Spleen (tissue), 11 donors: ENCODE measurements around the gene TAF1L. TPM values are rescaled to one million over a fixed set of nuclear protein-coding genes. Genes with fewer than 3 reads are reported as not detected.
A peak's percentile ranks its signal among the peaks of the same experiment; 100 is the strongest.
"Not testable (repeated sequence)": the region's sequence is repeated elsewhere in the genome, so short reads cannot be mapped to it uniquely, and the experiment has no call there.

Experiments used
- DNase-seq: peaks from one replicate; pipeline ENCODE4 v3.0.0-alpha.2; 2020
- H3K27ac ChIP-seq, 8 donors: fragments of 200-600 bp; sonication (generic) in 7 of 8; 1 replicate in 4 of 8; 2 replicates in 4 of 8; pipeline versions ENCODE4 v1.5.0 to v1.8.0; 2016 to 2021; ENCODE audit warnings: inconsistent platforms in 4 of 8, mild to moderate bottlenecking in 4 of 8, moderate library complexity in 1 of 8
- H3K27me3 ChIP-seq, 7 donors: fragments of 200-600 bp; sonication (generic) in 6 of 7; replicated peaks in 1 of 7; 1 replicate in 4 of 7; 2 replicates in 3 of 7; pipeline versions ENCODE4 v1.5.0 to v1.8.0; 2016 to 2021; ENCODE audit warnings: inconsistent platforms in 3 of 7, mild to moderate bottlenecking in 1 of 7
- H3K36me3 ChIP-seq, 6 donors: fragments of 200-600 bp; sonication (generic) in 5 of 6; 1 replicate in 4 of 6; 2 replicates in 2 of 6; pipeline versions ENCODE4 v1.5.0 to v1.8.0; 2016 to 2021; ENCODE audit warnings: inconsistent platforms in 2 of 6
- H3K4me1 ChIP-seq, 6 donors: fragments of 200-600 bp; sonication (generic) in 5 of 6; 1 replicate in 3 of 6; 2 replicates in 3 of 6; pipeline versions ENCODE4 v1.5.0 to v1.8.0; 2016 to 2021; ENCODE audit warnings: inconsistent platforms in 3 of 6
- H3K4me3 ChIP-seq, 8 donors: fragments of 200-600 bp; sonication (generic) in 7 of 8; 1 replicate in 4 of 8; 2 replicates in 4 of 8; pipeline versions ENCODE4 v1.5.0 to v1.8.0; 2016 to 2021; ENCODE audit warnings: inconsistent platforms in 4 of 8, mild to moderate bottlenecking in 4 of 8, moderate library complexity in 2 of 8
- H3K9me3 ChIP-seq, 8 donors: fragments of 200-600 bp; sonication (generic) in 7 of 8; 1 replicate in 4 of 8; 2 replicates in 4 of 8; pipeline versions ENCODE4 v1.5.0 to v1.8.0; 2016 to 2021; ENCODE audit warnings: inconsistent platforms in 4 of 8
- CTCF ChIP-seq, 11 experiments: fragments of 200-600 bp in 7 of 11; fragments of 450-650 bp in 4 of 11; sonication (generic) in 4 of 11; IDR thresholded peaks in 8 of 11; conservative IDR thresholded peaks in 3 of 11; 1 replicate in 7 of 11; 2 replicates in 4 of 11; pipeline versions ENCODE4 v1.4.0 to v1.8.0; 2016 to 2021; ENCODE audit warnings: antibody characterized with exemption in 11 of 11, inconsistent platforms in 4 of 11, mild to moderate bottlenecking in 1 of 11
- POLR2A ChIP-seq, 3 donors: fragments of 450-650 bp; IDR thresholded peaks; one replicate each; pipeline ENCODE4 v1.5.1; 2017; ENCODE audit warnings: antibody characterized with exemption in 3 of 3, mild to moderate bottlenecking in 1 of 3
- POLR2AphosphoS5 ChIP-seq, 3 donors: sonication (generic); formaldehyde crosslinking; IDR thresholded peaks; one replicate each; pipeline ENCODE4 v1.5.1; 2017; ENCODE audit warnings: antibody characterized with exemption in 3 of 3
- WGBS, 5 donors: extraction: QIAGEN DNeasy Blood & Tissue Kit in 3 of 5; methylation state at CpG; one replicate each; pipeline versions ENCODE4 v1.1.5 to v1.1.7; 2013 to 2018; 5-methylcytosine and 5-hydroxymethylcytosine counted together
- intact Hi-C: fragments of 100-400 bp; cut with DNase I; formaldehyde crosslinking; loops from one replicate; pipeline ENCODE4 v1.15.0; 2023; ENCODE audit warnings: low total_unique reads
- polyA plus RNA-seq, 3 donors: library from polyadenylated mRNA; stranded (reverse); fragments of 200-250 nt; gene quantifications; one replicate each; pipeline ENCODE4 v1.2.1, GENCODE V29; 2013
- total RNA-seq, 7 donors: library from RNA; depleted of rRNA in 3 of 7; stranded (reverse); fragments of >200 nt in 3 of 7; fragmentation: NEBNext Ultra II Directional in 4 of 7; extraction: Animal tissue kit (Norgen Biotek cat#: 25700) in 4 of 7; gene quantifications; one replicate each; pipeline versions ENCODE4 v1.1.0 to v1.2.1, GENCODE V29; 2016 to 2021
- donor health status: healthy with polysubstance abuse.
- donor health status: DM: no; HTN: no; CAD: no; lungs with moderate emphysema.
- donor health status: DM: no; HTN: no; CAD: no.
- donor health status: Bipolar disorder and iron deficiency.
- donor health status: healthy.
- donor health status: DM: no; HTN: no; CAD: no.
- donor health status: DM: yes; HTN: yes; CAD: no.

The TAF1L gene
- total and polyA plus RNA-seq, 10 donors, result 0.07 to 0.17 (median 0.10) TPM; not detected in 6

GRCh38 chr9:32603914-32604852 lies 31.3 kb downstream of the TAF1L start:
- TF ChIP-seq POLR2A (IDR thresholded peaks at IDR 0.05) (no peak), POLR2AphosphoS5 (IDR thresholded peaks at IDR 0.05) (no peak), CTCF (IDR thresholded peaks at IDR 0.05 in 8 of 11, conservative IDR thresholded peaks at IDR 0.05 in 3 of 11) (no peak)
- Histone ChIP-seq H3K27ac (peak overlapping the region in 1 of 8 donors; percentile 15), H3K27me3 (no peaks in the 10 kb centered on the region), H3K9me3 (peaks cover 0 to 14% (median 8%) of the 10 kb centered on the region in 8 donors), H3K4me1 (no peaks in the 10 kb centered on the region), H3K36me3 (no peaks in the 10 kb centered on the region), H3K4me3 (no peak overlapping the region)
- WGBS, 5 donors, result 56 to 66% (median 63%) methylated on average over 12 of the region's 12 CpGs
- DNase-seq, result no peak
- intact Hi-C loops, result no loop called here

GRCh38 chr9:32599021-32599420 lies 36.4 kb downstream of the TAF1L start:
- H3K4me3 ChIP-seq, H3K9me3 ChIP-seq, H3K27me3 ChIP-seq, intact Hi-C loops, H3K27ac ChIP-seq, DNase-seq, H3K36me3 ChIP-seq, H3K4me1 ChIP-seq: not testable (repeated sequence)
- 24 to 41% (median 31%) methylated on average over 3 of the region's 3 CpGs for WGBS, 5 donors

- no peak for DNase-seq
- H3K27ac ChIP-seq, result peak overlapping the region in 1 of 8 donors; percentile 18
- intact Hi-C loops, result no loop called here
- no peaks in the 10 kb centered on the region for H3K27me3 ChIP-seq
- H3K4me3 ChIP-seq, result no peak overlapping the region
- no peaks in the 10 kb centered on the region for H3K9me3 ChIP-seq
- H3K36me3 ChIP-seq, result no peaks in the 10 kb centered on the region
- no peaks in the 10 kb centered on the region for H3K4me1 ChIP-seq
- TF ChIP-seq CTCF (IDR thresholded peaks at IDR 0.05 in 8 of 11, conservative IDR thresholded peaks at IDR 0.05 in 3 of 11) (no peak), POLR2A (IDR thresholded peaks at IDR 0.05) (no peak), POLR2AphosphoS5 (IDR thresholded peaks at IDR 0.05) (no peak)
Observed at GRCh38 chr9:32596936-32597335, 38.5 kb downstream of the TAF1L start.

GRCh38 chr9:32596096-32596865 lies 39.2 kb downstream of the TAF1L start:
- no peak for DNase-seq

DNA sequence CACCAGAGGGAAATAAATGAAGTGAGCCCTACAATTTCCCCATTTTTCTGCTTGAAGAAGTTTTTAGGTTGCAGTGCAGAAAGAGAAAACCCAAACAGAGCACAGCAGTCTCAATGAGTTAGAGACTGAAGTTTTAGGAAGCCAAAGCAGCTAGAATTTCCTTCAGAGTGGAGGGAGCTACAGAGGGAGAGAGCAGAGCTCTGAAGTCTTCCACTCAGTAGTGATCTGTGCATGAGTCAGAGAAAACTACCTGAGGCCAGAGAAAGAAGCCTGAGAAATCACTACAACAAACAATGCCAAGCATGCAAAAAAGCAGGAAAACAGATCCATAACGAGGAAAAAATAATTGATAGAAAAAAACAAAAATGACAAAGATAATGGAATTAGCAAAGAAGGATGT lies 44.6 kb downstream of the TAF1L start:
- DNase-seq, result no peak
- H3K36me3 ChIP-seq, result no peaks in the 10 kb centered on the region
- no peak overlapping the region for H3K4me3 ChIP-seq
- no peaks in the 10 kb centered on the region for H3K27me3 ChIP-seq
- no peak overlapping the region for H3K27ac ChIP-seq
- peaks cover 0 to 7% (median 0%) of the 10 kb centered on the region in 6 donors for H3K4me1 ChIP-seq
- intact Hi-C loops, result no loop called here
- TF ChIP-seq POLR2AphosphoS5 (IDR thresholded peaks at IDR 0.05) (no peak), POLR2A (IDR thresholded peaks at IDR 0.05) (no peak), CTCF (IDR thresholded peaks at IDR 0.05 in 8 of 11, conservative IDR thresholded peaks at IDR 0.05 in 3 of 11) (no peak)
- no peaks in the 10 kb centered on the region for H3K9me3 ChIP-seq
- 68 to 83% (median 77%) methylated on average over 1 of the region's 1 CpG for WGBS, 5 donors

More at GRCh38 chr9:32596096-32596865, 39.2 kb downstream of the TAF1L start:
- no peaks in the 10 kb centered on the region for H3K27me3 ChIP-seq
- H3K9me3 ChIP-seq, result no peaks in the 10 kb centered on the region
- intact Hi-C loops, result no loop called here
- WGBS, 5 donors, result 40 to 53% (median 48%) methylated on average over 4 of the region's 4 CpGs
- no peak overlapping the region for H3K4me3 ChIP-seq
- H3K36me3 ChIP-seq, result no peaks in the 10 kb centered on the region
- no peaks in the 10 kb centered on the region for H3K4me1 ChIP-seq
- TF ChIP-seq POLR2AphosphoS5 (IDR thresholded peaks at IDR 0.05) (no peak), POLR2A (IDR thresholded peaks at IDR 0.05) (no peak)
- H3K27ac ChIP-seq, result peak overlapping the region in 1 of 8 donors; percentile 18
